HG03442 (cell line): Measurements from ENCODE around the gene CSTF3.
A peak's percentile ranks its signal among the peaks of the same experiment; 100 is the strongest.
"Not testable (repeated sequence)": the region's sequence is repeated elsewhere in the genome, so short reads cannot be mapped to it uniquely, and the experiment has no call there.

ENCODE experiments used
- ATAC-seq: cut with Tn5 transposase; IDR thresholded peaks from one replicate; pipeline ENCODE4 v1.9.1; 2021; ENCODE audit warnings: mild to moderate bottlenecking, moderate library complexity; ENCODE audit not compliant: unreplicated experiment

CSTF3 gene

GRCh38 chr11:33094157-33094556, 67.1 kb downstream of the CSTF3 start:
- no peak for ATAC-seq

DNA sequence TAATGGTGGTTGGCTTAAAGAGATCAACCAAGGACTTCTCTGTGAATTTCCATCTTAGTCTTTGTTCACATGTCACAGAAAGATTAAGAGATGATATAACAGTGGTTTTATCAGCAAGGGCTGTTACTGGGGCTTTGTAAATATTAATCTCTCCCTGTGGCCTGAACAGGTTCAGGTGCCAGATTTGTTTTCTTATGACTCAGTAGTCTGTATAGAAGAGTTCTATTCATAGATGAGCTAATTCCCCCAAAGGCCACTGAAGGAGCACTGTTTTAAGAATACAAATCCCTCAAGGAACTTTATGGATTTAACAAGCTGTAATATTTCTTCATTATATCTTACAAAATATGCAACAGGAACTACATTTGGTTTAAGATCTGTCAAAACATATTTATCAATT, 71.5 kb downstream of the CSTF3 start:
- ATAC-seq, result no peak

DNA sequence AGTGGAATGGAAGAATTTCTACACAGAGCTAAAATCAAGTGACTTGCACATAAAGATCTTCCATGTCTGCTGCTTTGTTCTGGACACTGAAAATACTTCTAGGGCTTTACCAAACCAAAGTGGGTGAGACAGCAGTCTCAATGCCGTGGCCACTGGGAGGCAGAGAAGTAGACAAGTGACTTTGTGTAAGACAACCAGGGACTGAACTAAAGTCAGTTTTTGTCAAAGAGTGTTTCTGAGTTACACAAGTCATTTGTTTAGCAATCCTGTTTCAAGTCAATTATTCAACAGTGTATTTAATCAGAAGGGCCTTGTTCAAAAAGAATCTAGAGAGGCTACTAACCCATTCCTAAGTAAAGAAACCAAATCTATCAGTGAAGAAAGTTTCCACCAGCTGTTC, 75.3 kb downstream of the CSTF3 start:
- ATAC-seq, result no peak

GRCh38 chr11:33083918-33084317, 77.4 kb downstream of the CSTF3 start:
- no peak for ATAC-seq

GRCh38 chr11:33072465-33072864, 88.8 kb downstream of the CSTF3 start:
- ATAC-seq, result no peak

GRCh38 chr11:33068611-33069340, 92.5 kb downstream of the CSTF3 start:
- no peak for ATAC-seq

GRCh38 chr11:33067294-33067693, 94.0 kb downstream of the CSTF3 start:
- no peak for ATAC-seq

- peak; percentile 38 for ATAC-seq
Observed at GRCh38 chr11:33065445-33066178, 95.7 kb downstream of the CSTF3 start.

- ATAC-seq, result no peak
Observed at GRCh38 chr11:33064866-33065265, 96.4 kb downstream of the CSTF3 start.

- no peak for ATAC-seq
Observed at GRCh38 chr11:33064033-33064825, 97.1 kb downstream of the CSTF3 start.

DNA sequence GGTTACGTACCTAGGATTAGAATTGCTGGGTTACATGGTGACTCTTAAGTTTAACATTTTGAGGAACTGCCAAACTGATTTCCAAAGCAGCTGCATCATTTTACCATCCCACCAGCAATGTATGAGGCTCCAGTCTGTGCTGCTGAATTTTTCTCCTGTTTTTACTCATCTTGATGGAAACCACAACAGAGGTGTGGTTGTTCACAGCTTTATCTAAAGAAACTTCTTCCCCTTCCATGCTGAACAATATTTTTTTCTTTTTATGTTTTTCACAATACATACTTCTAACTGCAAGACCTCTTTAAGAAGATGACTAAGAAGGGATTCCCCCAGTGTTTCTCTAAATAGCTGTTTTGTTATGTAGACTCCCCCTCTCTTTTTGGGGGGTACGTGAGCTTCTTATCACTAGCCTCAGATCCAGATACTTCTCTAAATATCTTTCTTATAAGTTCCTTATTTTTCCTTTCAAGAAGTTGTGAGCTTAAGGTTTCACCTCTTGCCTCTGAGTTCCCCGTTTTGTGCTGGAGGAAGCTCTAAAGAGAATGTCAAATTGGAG, 97.9 kb downstream of the CSTF3 start:
- peak; percentile 57 for ATAC-seq

DNA sequence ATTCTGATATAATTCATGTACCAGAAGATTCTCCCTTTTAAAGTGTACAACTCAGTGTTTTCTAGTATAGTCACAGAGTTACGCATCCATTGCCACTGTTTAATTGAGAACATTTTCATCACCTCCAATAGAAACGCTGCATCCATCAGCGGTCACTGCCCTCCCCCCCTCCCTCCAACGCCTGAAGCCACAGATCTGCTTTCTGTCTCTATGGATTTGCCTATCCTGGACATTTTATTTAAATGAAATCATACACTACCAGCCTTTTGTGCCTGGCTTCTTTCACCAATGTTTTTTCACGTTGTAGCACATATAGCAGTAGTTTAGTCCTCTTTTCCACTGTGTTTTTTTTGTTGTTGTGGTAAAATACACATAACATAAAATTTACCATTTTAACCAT, 99.1 kb downstream of the CSTF3 start:
- ATAC-seq, result no peak

DNA sequence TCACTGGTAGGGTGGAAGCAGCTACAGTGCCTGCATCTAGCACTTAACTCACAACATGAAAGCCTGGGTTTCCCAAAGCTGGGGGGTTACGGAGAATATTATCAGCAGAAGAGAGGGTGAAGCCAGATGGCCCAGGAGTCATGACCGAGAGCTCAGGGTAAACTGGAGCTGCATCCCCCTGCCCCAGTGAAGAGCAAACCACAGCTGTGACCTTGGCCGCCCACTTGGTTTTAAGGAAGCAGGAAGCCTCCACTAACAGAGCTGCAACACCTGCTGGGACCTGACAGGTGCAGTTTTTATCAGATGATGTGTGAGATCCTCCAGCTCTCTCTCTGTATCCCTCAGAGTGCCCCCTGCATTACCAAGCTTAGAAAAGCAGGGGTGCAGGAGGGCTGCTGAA, 101.0 kb downstream of the CSTF3 start:
- ATAC-seq, result no peak

DNA sequence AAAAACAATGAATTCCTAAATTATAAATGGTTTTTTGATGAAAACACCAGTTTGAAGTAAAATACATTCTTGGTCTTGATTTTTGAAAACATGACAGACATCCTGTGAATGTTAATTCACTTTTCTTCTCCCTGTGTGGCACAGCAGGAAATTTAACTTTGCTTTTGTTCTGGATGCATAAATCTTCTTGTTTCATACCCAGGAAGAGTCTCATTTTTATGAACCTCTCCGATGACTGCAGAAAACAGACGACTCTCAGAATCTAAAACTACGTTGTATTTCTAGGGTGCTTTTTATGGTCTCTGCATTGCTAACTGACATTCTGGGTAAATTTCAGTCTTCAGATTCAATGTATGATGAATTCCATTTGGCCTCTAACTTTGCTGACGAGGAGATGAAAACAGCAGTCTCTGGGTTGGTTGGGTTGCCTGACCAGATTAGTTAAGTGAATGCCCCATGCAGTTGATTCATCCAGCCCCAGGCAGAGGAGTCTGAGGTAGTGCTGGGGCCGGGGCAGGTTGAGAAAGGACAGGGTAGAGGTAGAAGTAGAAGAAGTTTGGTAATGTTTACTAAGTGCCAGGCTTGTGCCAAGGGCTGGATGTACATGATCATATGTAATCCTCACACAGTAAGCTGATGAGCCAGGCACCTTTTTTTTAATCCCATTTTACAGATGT, 101.8 kb downstream of the CSTF3 start:
- ATAC-seq, result no peak

- ATAC-seq, result no peak
Observed at GRCh38 chr11:33057284-33057683, 104.0 kb downstream of the CSTF3 start.

- no peak for ATAC-seq
Observed at GRCh38 chr11:33055375-33055774, 105.9 kb downstream of the CSTF3 start.

DNA sequence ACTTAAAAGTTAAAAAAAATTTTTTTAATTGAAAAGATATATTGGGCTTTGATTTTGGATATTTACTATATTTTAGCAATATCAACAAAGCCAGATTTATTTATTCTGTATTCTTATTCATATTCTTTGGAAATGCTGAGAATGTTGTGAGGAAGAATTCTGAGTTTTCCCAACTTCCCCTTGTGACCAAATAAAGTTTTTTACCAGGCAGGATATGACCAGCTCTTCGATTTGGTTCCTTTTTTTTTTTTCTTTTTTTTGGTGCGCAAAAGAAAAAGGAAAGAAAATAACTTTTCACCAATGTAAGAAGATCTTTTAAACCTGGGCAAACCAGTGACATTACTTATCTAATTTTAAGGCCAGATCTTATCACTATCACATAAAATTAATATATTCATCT, 109.0 kb downstream of the CSTF3 start:
- ATAC-seq, result no peak

- ATAC-seq, result not testable (repeated sequence)
Observed at GRCh38 chr11:33049565-33050408, 111.5 kb downstream of the CSTF3 start.

GRCh38 chr11:33048701-33049100, 112.6 kb downstream of the CSTF3 start:
- not testable (repeated sequence) for ATAC-seq
